ENCODE data around the gene MAML3.

DNA sequence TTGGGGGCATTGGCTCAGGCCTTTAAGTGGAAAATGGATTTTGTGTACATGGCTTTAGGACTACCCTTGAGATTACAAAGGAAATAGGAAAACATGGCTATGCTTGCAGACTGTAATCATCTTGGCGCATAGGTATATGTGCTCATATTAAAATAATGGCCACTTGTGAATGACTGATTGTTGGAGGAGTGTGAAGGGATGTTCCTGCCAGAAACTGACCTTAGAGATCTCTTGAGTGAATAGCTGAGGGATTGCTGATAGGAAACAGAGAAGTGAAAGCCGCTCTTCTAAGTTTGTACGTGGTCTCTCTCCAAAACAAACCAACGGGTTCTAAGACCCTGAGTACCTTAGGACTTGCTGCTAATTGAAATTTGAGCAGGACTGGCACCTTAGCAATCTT, 302.3 kb downstream of the MAML3 start:
- TF ChIP-seq POLR2A (IDR thresholded peaks at IDR 0.05) (no peak), EP300 (IDR thresholded peaks at IDR 0.05) (no peak)
- TF ChIP-seq, protein P1, sequence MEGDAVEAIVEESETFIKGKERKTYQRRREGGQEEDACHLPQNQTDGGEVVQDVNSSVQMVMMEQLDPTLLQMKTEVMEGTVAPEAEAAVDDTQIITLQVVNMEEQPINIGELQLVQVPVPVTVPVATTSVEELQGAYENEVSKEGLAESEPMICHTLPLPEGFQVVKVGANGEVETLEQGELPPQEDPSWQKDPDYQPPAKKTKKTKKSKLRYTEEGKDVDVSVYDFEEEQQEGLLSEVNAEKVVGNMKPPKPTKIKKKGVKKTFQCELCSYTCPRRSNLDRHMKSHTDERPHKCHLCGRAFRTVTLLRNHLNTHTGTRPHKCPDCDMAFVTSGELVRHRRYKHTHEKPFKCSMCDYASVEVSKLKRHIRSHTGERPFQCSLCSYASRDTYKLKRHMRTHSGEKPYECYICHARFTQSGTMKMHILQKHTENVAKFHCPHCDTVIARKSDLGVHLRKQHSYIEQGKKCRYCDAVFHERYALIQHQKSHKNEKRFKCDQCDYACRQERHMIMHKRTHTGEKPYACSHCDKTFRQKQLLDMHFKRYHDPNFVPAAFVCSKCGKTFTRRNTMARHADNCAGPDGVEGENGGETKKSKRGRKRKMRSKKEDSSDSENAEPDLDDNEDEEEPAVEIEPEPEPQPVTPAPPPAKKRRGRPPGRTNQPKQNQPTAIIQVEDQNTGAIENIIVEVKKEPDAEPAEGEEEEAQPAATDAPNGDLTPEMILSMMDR (IDR thresholded peaks at IDR 0.05) = no peak
